G401.6 (cell line): Measurements from ENCODE around the gene GRHL1.
A peak's percentile ranks its signal among the peaks of the same experiment; 100 is the strongest.

Experiments
- FAIRE-seq: peaks from 2 replicates; lab custom pipeline; 2012; peaks lifted over from hg19 to GRCh38; lab: Jason Lieb, UNC

The GRHL1 gene

DNA sequence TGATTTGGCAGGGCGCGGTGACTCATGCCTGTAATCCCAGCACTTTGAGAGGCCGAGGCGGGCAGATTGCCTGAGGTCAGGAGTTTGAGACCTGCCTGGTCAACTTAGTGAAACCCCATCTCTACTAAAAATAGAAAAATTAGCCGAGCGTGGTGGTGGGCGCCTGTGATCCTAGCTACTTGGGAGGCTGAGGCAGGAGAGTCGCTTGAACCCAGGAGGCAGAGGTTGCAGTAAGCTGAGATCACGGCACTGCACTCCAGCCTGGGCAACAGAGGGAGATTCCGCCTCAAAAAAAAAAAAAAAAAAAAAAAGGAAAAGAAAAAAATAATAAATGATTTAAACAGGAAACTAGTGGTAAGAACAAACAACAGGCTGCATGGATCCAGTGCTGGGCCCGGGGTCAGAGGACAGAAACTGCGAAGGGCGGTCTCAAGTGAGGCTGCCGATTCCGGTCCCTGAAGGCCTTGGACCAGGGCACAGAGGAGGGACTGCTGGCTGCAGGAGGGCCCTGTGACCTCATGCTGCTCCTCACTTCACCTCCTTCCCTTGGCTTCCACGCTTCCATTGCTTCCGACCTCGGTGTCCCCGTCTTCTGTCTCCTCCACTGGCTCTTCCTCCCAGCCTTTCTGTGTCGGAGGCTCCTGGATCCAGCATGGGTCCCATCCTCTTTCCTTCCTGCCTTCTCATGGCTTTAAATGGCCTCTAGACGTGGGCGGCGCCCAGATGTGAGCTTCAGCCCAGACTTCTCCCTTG is 2.1 kb upstream of the GRHL1 start:
- no peak for FAIRE-seq

DNA sequence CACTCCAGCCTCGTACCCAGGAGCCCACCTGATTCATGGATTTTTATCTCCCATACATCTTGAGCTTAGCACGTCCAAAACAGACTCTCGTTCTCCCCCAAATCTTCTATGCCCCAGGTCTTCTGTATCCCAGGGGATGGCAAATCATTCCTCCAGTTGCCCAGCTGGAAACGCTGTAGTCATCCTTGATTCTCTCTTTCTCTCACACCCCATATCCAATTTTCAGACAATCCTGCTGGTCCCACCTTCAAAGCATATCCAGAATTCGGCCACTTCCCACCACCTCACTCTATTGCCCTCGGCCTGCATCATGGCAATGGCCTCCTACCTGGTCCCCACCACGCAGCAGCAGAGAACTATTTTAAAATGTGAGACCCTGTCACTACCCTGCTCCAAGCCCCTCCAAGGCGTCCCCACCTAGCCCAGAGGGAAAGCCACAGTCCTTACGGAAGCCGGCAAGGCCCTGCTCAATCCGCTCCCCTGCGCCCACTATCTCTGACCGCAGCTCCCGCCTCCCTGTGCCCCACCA is 1.4 kb upstream of the GRHL1 start:
- no peak for FAIRE-seq

DNA sequence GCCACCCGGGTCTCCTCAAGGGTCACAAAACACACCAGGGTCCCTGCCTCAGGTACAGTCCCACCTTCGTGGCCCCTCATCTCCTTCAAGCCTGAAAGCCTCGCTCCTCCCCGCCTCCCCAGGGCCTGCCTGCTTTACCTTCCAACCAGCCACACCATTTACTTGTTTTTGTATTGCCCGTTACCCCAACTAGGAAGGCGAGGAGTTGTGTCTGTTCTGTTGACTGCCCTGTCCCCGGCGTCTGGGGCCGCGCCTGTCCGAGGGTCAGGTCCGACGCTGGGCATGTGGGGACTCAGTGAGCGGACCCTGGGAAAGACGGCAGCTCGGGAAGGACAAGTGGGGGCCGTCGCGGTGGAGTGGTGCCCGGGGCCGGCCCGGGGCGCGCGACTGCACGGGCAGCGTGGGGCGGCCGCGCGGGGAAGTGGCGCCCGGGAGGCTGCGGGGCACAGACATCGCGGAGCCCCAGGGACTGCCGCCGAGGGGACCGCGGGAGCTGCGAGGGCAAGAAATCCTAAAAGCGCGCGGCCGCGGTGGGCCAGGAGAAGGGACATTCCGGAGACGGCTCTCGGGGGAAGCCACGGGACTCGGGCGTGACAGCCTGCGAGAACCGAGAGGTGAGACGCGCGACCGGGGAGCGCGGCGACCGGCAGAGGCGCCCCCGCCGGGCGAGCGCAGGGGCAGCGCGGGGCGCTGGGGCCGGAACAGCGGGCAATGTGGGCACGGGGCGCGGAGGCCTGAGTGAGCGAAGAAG is 797 bp upstream of the GRHL1 start:
- FAIRE-seq, result no peak

- FAIRE-seq, result no peak
Observed at GRCh38 chr2:9951272-9951521, 296 bp upstream of the GRHL1 start.

DNA sequence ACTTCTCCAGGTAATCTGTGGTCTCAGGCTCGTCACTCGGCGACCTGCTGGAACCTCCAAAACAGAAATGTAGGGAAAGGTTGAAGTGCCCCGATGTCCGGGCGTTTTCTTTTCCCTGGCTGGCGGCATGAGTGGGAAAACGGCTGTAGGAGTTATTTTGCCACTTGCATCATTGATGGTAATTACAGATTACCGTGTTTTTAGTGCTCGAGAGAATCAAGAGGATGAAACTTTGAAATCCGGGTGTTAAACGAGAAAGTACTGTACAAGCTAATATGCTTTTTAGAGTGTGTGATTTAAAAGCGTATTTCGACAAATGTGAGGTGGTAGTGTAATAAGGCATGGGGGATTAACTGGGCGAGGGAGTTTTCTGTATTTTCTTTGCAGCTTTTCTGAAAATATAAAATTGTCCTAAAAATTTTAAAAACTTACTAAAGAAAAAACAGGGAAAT is 819 bp downstream of the GRHL1 start:
- FAIRE-seq, result no peak

DNA sequence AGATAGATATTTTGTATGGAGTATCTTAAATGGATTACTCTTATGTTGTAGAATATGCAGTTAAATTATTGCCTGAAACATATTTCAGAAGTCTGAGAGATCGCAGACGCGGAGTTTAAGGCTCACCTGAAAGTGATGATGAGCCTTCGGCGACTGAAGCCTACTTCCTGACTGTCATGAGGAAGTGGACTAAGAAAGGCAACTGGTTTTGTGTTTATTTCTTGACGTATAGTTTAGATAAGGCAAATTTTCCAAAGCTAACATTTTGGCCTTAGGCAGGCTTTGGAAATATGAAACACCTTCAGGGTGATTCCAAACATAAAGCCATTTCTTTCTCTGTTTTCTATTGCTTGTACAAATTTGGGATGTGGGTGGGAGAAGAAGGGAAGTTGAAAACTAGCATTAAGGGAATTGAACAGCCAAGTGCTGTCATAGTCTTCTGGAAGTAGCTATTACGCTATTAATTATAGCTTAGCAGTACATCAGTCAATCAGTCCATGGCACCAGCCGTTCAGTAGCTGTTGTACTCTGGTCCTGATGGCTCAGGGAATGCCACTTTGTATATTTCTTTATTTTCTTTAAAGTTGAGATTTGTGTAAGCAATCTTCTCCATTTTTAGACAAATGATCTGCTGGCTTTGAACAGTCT is 1.5 kb downstream of the GRHL1 start:
- FAIRE-seq, result no peak

- FAIRE-seq, result no peak
Observed at GRCh38 chr2:9954136-9954535, 2.6 kb downstream of the GRHL1 start.

GRCh38 chr2:9958057-9958456 is 6.6 kb downstream of the GRHL1 start:
- FAIRE-seq, result no peak

- FAIRE-seq, result peak; percentile 30
Observed at GRCh38 chr2:9959262-9959661, 7.8 kb downstream of the GRHL1 start.

GRCh38 chr2:9961013-9961412 is 9.5 kb downstream of the GRHL1 start:
- FAIRE-seq, result no peak

DNA sequence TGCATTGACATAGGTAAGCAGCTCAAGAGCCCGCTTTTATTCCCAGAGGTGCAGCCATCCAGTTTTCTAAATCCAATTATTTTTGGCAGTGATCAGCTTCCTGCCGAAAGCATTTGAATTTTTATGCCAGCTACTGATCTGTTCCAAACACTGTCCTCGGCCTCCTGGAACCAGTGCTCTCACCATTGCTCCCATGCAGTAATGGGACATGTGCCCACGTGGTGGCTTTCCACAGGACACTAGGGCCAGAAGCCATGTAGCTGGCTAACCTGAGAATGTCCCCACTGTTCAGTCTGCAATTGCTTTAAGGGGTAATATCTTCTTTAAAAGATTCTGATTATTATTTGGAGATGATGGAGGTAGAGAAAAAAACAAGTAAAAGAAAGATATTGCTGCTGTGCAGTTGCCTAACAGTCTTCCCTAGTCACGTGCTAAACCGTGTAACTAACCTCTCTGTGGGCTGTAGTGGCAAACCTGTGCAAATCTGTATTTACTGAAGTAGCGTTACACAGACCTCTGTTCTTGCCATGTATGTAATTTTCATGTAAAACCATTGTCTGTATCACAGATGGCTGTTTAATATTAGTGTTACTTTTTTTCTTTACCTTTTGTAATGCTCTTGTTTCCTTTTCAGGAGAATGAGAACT is 13.0 kb downstream of the GRHL1 start:
- FAIRE-seq, result no peak

- no peak for FAIRE-seq
Observed at GRCh38 chr2:9965119-9965822, 13.8 kb downstream of the GRHL1 start.

DNA sequence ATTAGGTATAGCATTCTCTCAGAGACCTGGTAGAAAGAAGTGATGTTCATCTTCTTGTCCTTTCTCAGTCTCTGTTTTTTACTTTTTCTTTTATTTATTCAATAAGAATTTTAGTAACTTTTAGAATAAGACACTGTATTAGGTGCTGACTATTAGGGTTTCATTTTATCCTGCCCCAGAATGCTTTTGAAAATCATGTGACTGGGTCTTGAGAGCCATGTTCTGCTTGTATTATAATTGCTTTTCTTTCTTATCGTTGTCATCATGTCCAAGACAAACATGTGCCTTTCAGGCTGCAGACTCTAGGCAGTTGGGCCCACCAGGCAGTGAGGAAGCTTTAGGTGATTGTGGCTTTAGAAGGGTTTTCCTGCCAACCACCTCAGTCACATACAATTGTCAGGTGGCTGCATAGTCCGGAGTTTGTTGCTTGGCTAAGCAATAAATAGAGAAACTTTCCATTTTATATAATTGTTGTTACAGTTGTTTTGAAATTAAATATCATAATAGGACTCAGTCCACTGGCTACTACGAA is 15.1 kb downstream of the GRHL1 start:
- no peak for FAIRE-seq

DNA sequence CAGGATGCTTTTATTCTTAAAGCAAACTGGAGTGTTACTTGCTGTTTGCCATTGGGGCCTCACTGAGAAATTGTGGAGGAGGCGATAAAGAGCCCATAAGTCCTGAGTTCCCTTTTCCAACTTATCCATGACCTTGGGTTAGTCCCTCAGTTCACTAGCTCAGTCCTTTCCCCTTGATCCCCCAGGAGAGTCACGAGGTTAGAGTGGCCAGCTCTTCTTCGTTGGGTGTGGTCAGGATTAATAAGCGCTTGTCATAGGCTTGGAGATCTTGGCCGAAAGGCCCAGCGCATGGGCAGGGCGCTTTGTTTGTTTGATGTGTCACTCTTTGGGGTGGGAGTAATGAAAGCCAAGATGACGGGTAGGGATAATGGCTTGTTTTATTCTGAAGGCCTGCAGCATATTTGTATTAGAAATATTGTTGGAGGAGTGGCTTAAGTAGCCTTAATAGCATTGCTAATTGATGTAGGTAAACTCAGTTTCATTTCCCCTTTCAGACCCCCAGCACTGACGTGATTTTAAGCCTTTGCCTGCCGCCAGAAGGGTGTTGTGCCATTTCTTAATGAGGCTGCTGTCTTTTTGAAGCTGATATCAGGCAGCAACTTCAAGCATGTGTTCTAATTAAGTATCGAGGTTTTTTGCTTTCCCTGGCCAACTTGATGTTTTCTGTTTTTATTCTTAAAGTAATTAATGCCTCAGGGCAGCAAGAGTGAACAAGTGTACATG is 15.7 kb downstream of the GRHL1 start:
- FAIRE-seq, result no peak

DNA sequence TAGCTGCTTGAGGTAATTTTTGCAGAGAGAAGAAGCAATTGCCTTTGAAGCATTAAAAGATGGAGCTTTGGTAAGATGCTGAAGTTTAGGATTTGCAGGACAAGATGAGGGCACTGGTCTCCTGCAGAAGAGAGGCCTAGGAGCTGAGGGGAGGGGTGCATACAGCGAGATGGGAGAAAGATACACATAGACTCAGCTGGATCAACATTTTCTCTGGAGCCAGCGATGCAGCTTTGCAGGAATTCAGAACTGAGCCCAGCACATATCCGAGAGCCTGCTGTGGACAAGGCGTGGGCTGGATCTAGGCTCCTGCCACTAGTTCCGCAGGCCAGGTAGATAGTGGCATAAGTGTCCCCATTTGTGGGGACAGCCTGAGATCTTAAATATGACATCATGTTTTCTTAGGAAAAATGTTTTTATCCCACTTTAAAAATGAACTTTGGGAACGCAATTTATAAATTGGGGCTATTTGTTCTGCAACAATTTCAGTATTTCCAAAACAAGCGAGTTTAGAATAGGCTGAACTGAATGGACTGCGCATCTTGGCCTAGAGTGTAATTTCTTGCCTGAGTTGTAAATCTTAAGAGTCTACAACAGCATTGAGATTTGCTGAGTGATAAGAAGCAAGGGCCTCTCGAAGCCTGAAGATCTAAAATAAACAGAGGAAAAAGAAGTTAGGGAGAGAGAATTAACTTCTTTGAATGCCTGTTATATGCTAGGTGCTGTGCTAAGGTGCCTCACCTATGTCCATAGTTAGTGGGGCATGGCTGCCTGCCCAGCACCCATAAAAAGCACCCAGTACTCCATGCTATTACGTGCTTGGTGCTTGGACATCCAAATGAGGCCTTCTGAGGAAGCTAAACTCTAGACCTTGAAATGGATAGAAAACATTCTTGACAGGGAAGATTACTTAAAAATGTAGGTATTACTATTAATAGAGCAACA is 17.3 kb downstream of the GRHL1 start:
- FAIRE-seq, result no peak

- no peak for FAIRE-seq
Observed at GRCh38 chr2:9970200-9971044, 18.9 kb downstream of the GRHL1 start.

DNA sequence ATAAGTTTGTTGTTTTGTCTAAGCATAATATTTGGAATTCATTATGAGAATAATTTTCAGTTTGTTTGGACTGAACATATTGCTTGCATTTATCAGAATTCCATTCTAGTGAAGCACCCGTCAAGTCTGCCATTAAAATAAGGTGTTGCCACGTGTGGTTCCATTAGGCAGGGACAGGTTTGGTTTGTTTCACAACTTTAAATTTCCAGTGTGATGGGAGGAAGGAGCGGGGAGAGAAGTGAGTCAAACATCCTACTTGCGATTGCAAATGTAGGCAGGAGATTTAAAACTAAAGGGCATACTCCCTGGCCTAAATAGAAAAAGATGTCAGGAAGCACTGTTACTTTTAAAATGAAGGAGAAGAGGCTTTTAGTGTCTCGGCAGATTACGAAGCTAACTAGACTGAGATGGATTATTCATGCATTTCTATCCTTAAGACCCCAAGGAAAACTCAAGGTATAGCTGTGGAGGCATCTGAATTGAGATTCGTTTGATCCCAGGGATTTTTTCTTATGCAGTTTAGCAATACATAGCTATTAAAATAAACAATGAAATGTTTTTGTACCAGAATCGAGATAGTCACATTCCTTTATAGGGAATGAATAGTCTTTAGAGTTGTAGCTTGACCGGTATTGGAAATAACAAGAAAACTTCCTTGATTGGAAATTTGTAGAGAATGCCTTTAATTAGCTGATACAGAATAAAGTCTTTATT is 19.8 kb downstream of the GRHL1 start:
- FAIRE-seq, result no peak

GRCh38 chr2:9971890-9972289 is 20.4 kb downstream of the GRHL1 start:
- no peak for FAIRE-seq
